Measurements from ENCODE around the gene TRAF3. TPM values are rescaled to one million over a fixed set of nuclear protein-coding genes. Genes with fewer than 3 reads are reported as not detected.

TRAF3 gene
- total RNA-seq, 1 donor from 2014 or later, result 25.9 TPM

DNA sequence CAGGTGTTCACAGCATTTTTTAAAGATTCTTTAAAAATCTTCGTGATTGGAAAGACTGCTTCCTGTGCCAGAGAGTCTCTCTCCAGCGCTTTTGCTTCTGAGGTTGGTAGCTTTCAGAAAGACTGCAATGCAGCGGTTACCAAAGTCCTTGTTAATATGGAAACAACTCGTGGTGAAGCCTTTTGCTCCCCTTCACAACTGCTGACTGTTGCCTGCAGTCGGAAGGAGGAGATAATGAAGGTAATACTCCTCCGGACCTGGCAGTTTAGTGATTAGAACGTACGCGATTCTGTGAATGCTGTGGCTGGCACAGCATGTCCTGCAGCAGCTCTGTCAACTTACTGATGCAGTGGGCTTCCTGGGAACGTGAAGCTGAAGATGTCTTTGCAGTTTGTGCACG lies 50.9 kb downstream of the TRAF3 start:
- peaks cover 86% of the 10 kb centered on the region for H4K20me1 ChIP-seq (ENCODE audit: insufficient read depth, low read length)
- H3K9me3 ChIP-seq (ENCODE audit: insufficient read depth, low read depth, low read length), result no peaks in the 10 kb centered on the region
- Mint-ChIP-seq H3K27me3 (ENCODE audit: low read depth, unreplicated experiment) (no peaks in the 10 kb centered on the region), H3K36me3 (ENCODE audit: low read depth, unreplicated experiment) (peaks cover 8% of the 10 kb centered on the region), H3K9me3 (ENCODE audit: unreplicated experiment) (no peaks in the 10 kb centered on the region), H3K4me1 (ENCODE audit: low read depth, unreplicated experiment) (peaks cover 23% of the 10 kb centered on the region), H3K4me3 (ENCODE audit: unreplicated experiment) (no peak overlapping the region), H3K27ac (ENCODE audit: unreplicated experiment) (no peak overlapping the region)
- no peak overlapping the region for H3K27ac ChIP-seq (ENCODE audit: low read depth, low read length)
- TF ChIP-seq, protein P1, sequence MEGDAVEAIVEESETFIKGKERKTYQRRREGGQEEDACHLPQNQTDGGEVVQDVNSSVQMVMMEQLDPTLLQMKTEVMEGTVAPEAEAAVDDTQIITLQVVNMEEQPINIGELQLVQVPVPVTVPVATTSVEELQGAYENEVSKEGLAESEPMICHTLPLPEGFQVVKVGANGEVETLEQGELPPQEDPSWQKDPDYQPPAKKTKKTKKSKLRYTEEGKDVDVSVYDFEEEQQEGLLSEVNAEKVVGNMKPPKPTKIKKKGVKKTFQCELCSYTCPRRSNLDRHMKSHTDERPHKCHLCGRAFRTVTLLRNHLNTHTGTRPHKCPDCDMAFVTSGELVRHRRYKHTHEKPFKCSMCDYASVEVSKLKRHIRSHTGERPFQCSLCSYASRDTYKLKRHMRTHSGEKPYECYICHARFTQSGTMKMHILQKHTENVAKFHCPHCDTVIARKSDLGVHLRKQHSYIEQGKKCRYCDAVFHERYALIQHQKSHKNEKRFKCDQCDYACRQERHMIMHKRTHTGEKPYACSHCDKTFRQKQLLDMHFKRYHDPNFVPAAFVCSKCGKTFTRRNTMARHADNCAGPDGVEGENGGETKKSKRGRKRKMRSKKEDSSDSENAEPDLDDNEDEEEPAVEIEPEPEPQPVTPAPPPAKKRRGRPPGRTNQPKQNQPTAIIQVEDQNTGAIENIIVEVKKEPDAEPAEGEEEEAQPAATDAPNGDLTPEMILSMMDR (IDR thresholded peaks at IDR 0.05; ENCODE audit: insufficient read depth, low read depth, low read length), result no peak
- TF ChIP-seq EZH2 (IDR thresholded peaks at IDR 0.05; ENCODE audit: insufficient read depth, low read length), result no peak
- H3K4me2 ChIP-seq (ENCODE audit: low read length), result no peak overlapping the region
- FAIRE-seq, result no peak
- no peak for DNase-seq (ENCODE audit: low read depth)
- H3K9ac ChIP-seq (ENCODE audit: low read length), result no peak overlapping the region
- no peak overlapping the region for H3K4me3 ChIP-seq (ENCODE audit: insufficient read depth, low read depth, low read length)
- no peaks in the 10 kb centered on the region for H3K27me3 ChIP-seq (ENCODE audit: insufficient read depth, low read length)
- H3K36me3 ChIP-seq (ENCODE audit: insufficient read depth, low read length), result no peaks in the 10 kb centered on the region
- peaks cover 13% of the 10 kb centered on the region for H3K4me1 ChIP-seq (ENCODE audit: insufficient read depth, low read length)
- peaks cover 73% of the 10 kb centered on the region for H3K79me2 ChIP-seq (ENCODE audit: insufficient read depth, low read length)
- no peak overlapping the region for H2AFZ ChIP-seq (ENCODE audit: low read depth, low read length)

DNA sequence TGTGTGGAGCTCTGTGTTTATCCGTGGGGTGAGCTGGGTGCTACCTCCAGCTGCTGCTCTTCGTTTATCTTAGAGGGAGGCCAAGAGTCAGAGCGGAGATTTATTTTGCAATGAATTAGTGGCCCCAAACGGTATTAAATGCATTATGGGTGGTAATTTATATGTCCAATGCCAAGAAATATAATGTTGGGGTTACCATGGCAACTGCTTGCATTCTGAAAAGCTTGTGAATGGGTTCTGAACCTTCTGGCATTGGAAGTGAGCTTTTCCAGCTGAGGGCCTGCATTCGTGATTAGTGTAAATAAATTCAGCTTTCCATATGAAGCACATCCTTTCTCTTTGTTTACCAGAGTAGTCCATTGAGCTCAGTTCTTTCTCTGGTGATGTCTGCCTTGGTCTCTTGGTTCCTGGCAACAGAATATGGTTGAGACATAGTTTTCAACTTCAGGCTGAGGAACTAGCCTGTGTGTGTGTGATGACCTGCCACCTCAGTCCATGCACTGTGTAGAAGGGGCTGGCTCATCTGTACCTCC lies 51.8 kb downstream of the TRAF3 start:
- Histone ChIP-seq H3K27me3 (ENCODE audit: insufficient read depth, low read length) (no peaks in the 10 kb centered on the region), H2AFZ (ENCODE audit: low read depth, low read length) (no peak overlapping the region), H3K36me3 (ENCODE audit: insufficient read depth, low read length) (no peaks in the 10 kb centered on the region), H4K20me1 (ENCODE audit: insufficient read depth, low read length) (peaks cover 77% of the 10 kb centered on the region), H3K27ac (ENCODE audit: low read depth, low read length) (no peak overlapping the region), H3K9ac (ENCODE audit: low read length) (no peak overlapping the region), H3K4me3 (ENCODE audit: insufficient read depth, low read depth, low read length) (no peak overlapping the region), H3K9me3 (ENCODE audit: insufficient read depth, low read depth, low read length) (no peaks in the 10 kb centered on the region), H3K79me2 (ENCODE audit: insufficient read depth, low read length) (peaks cover 64% of the 10 kb centered on the region), H3K4me1 (ENCODE audit: insufficient read depth, low read length) (peaks cover 13% of the 10 kb centered on the region), H3K4me2 (ENCODE audit: low read length) (no peak overlapping the region)
- no peak overlapping the region for H3K27ac Mint-ChIP-seq (ENCODE audit: unreplicated experiment)
- no peak for DNase-seq (ENCODE audit: low read depth)
- H3K9me3 Mint-ChIP-seq (ENCODE audit: unreplicated experiment), result no peaks in the 10 kb centered on the region
- no peak overlapping the region for H3K4me3 Mint-ChIP-seq (ENCODE audit: unreplicated experiment)
- no peak for TF ChIP-seq EZH2 (IDR thresholded peaks at IDR 0.05; ENCODE audit: insufficient read depth, low read length)
- TF ChIP-seq, protein P1 (IDR thresholded peaks at IDR 0.05; ENCODE audit: insufficient read depth, low read depth, low read length), result no peak
- H3K36me3 Mint-ChIP-seq (ENCODE audit: low read depth, unreplicated experiment), result peaks cover 10% of the 10 kb centered on the region
- no peak for FAIRE-seq
- H3K4me1 Mint-ChIP-seq (ENCODE audit: low read depth, unreplicated experiment), result peaks cover 23% of the 10 kb centered on the region
- no peaks in the 10 kb centered on the region for H3K27me3 Mint-ChIP-seq (ENCODE audit: low read depth, unreplicated experiment)

DNA sequence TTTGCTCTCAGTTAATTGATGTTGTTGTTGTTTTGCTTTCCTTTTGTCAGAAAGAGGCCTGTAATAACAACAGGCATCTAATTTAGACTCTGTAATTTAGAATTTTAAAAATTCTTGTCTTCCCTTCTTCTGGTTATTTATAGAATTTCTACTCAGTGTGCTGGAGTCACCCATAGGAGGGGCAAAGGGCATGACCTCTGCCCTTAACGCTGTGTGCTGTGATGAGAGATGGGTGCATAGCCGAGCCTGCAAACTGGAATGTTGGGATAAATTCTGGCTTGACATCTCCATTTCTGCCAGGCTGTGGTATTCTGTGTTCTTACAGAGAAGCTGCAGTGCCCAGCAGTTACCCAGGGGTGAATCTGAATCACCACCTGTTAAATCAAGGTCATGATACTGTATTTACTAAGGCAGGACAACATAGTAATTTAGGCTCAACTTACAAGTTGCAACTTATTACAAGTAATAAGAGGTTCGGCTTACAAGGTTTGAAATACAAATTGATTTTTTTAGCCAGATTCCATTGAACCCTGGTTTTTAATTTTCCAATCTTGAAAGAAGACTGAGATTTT lies 53.3 kb downstream of the TRAF3 start:
- peaks cover under 1% of the 10 kb centered on the region for H3K4me1 ChIP-seq (ENCODE audit: insufficient read depth, low read length)
- no peak for FAIRE-seq
- Mint-ChIP-seq H3K9me3 (ENCODE audit: unreplicated experiment) (no peaks in the 10 kb centered on the region), H3K4me3 (ENCODE audit: unreplicated experiment) (no peak overlapping the region), H3K36me3 (ENCODE audit: low read depth, unreplicated experiment) (peaks cover 13% of the 10 kb centered on the region), H3K27ac (ENCODE audit: unreplicated experiment) (no peak overlapping the region), H3K4me1 (ENCODE audit: low read depth, unreplicated experiment) (peaks cover 11% of the 10 kb centered on the region), H3K27me3 (ENCODE audit: low read depth, unreplicated experiment) (no peaks in the 10 kb centered on the region)
- H3K27ac ChIP-seq (ENCODE audit: low read depth, low read length), result no peak overlapping the region
- no peaks in the 10 kb centered on the region for H3K27me3 ChIP-seq (ENCODE audit: insufficient read depth, low read length)
- H4K20me1 ChIP-seq (ENCODE audit: insufficient read depth, low read length), result peaks cover 70% of the 10 kb centered on the region
- no peak overlapping the region for H3K9ac ChIP-seq (ENCODE audit: low read length)
- no peak for DNase-seq (ENCODE audit: low read depth)
- no peaks in the 10 kb centered on the region for H3K36me3 ChIP-seq (ENCODE audit: insufficient read depth, low read length)
- peaks cover 53% of the 10 kb centered on the region for H3K79me2 ChIP-seq (ENCODE audit: insufficient read depth, low read length)
- no peak overlapping the region for H2AFZ ChIP-seq (ENCODE audit: low read depth, low read length)
- H3K4me3 ChIP-seq (ENCODE audit: insufficient read depth, low read depth, low read length), result no peak overlapping the region
- no peak for TF ChIP-seq EZH2 (IDR thresholded peaks at IDR 0.05; ENCODE audit: insufficient read depth, low read length)
- TF ChIP-seq, protein P1 (IDR thresholded peaks at IDR 0.05; ENCODE audit: insufficient read depth, low read depth, low read length), result no peak
- H3K9me3 ChIP-seq (ENCODE audit: insufficient read depth, low read depth, low read length), result no peaks in the 10 kb centered on the region
- no peak overlapping the region for H3K4me2 ChIP-seq (ENCODE audit: low read length)

Data from astrocyte (in vitro differentiated cells and primary cell).